Activated CD4-positive, alpha-beta T cell treated with anti-CD3 and anti-CD28 coated beads, Interleukin-2, Interleukin-6, amounts not matched to agents 100 ng/mL and 50 ng/mL, durations not matched to agents 16 hours and 8 hours (primary cell): Measurements from ENCODE around the gene ABCE1.
"Not testable (repeated sequence)": the region's sequence is repeated elsewhere in the genome, so short reads cannot be mapped to it uniquely, and the experiment has no call there.

Experiments used
- DNase-seq: peaks from one replicate; pipeline ENCODE4 v3.0.0-alpha.2; 2020

The ABCE1 gene

DNA sequence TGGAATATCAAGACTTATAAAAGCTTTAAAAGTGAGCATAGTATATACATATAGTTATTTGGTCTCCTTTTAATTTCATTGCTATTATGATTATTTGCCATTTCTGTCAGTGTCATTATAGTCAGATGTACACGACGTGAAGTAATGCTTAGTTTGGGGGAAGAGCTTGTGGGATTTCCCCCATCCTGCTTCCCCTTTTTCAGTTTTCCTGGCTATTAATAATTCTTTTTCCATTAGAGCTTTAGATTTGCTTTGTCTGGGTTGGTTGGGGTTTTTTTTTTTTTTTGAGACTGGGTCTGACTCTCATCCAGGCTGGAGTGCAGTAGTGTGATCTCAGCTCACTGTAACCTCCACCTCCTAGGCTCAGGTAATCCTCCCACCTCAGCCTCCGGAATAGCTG lies 5.4 kb downstream of the ABCE1 start:
- no peak for DNase-seq

DNA sequence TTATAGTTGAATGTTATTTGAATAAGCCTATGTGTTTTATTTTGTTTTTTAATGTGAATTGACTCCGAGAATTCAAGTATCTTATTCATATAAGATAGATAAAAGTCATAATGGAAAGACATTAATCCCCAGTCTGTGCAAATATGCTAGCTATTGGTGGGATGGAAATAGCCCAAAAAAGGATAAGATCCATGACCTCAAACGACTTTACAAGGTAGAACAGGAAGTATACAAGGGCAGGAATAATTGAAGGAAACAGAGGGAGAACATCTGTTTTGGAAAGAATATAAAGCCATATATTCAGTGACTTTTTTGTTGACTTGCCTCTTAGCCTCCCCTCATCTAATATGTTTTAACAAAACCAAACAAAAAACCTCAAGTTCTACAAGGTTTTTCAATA lies 9.0 kb downstream of the ABCE1 start:
- DNase-seq, result no peak

DNA sequence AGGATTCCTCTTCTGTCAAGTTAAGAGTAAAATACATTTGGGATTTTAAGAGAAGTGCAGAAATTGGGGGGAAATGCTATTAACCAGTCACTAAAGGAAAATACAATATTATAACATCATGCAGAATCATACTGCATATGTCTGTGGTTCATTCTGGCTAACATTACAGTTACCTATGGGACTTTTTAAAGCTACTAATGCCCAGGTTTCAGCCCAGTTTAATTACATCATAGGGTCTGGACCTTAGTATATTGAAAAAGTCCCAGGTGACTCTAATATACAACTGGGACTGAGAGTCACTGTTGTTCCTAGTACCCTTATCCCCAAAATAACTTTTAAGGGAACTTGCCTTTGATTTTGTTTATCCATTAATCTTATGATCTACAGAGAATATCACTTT lies 10.0 kb downstream of the ABCE1 start:
- DNase-seq, result no peak

DNA sequence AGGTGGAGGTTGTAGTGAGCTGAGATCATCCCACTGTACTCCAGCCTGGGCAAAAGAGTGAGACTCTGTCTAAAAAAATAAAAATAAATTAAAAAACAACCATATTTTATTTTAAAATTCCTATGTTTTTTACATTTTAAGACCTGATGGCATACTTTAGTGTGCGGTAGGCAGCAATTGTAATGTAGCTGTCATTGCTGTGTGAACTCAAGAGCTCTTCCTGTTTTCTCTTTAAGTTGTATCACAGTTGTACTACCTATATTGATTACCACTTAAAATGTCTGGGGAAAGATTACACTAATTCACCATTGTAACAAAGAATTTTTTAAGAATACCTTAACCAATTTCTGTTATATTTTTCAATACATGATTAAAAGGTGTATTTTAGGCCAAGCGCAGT lies 27.3 kb downstream of the ABCE1 start:
- DNase-seq, result no peak

DNA sequence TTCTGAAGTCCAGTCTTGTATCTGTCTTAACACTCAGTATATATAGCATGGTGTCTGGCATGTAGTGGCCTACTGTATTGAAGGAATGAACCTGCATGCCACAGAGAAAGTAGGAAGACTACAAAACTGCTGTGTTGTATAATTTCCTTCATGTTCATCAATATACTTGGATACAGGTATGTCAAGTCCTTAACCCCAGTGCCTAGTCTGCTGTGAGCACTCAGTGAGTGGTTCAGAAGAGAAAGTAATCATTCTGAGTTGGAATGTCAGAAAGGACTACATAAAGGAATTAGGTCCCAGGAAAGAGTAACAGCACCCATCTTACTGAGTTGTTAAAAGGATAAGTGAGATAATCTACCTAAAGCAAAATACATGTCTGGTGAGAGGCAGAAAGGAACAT lies 32.0 kb downstream of the ABCE1 start:
- no peak for DNase-seq

DNA sequence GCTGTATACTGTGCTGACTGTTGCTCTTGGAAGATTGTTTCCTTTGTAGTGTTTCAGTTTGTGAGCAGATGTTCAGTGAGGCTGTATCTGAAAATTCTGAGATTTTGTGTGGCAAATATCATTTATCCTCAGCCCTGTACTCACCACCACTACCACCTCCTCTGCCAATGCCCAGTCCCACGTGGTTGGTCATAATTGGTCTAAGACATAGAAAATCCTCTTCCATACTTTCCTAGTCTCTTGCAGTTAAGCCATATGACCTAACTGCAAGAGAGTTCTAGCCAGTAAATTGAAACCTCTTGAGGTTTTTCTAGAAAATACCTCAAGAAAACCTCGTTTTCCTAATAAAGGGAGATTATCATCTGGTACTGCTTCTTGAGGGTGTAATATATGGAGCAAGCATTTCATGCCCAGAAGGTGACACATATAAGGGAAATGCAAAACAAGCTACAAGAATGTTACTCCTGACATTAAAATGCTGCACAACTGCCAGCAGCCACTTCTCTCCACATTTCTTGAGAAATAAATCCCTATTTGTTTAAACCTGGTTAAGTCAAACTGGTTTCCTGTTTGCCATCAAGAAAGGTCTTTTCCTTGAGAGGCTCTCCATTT lies 32.8 kb downstream of the ABCE1 start:
- peak; percentile 36 for DNase-seq

DNA sequence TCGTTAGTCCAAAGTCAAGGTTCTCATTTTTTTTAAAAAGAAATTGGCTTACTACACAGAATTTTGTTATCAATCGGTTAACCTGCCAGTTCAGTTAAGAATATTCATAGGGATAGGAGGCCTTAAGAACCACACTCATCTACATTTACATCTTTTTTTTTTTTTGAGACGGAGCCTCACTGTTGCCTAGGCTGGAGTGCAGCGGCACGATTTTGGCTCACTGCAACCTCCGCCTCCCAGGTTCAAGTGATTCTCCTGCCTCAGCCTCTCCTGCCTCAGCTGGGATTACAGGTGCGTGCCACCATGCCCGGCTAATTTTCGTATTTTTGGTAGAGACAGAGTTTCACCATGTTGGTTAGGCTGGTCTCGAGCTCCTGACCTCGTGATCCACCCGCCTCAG lies 33.7 kb downstream of the ABCE1 start:
- DNase-seq, result no peak

DNA sequence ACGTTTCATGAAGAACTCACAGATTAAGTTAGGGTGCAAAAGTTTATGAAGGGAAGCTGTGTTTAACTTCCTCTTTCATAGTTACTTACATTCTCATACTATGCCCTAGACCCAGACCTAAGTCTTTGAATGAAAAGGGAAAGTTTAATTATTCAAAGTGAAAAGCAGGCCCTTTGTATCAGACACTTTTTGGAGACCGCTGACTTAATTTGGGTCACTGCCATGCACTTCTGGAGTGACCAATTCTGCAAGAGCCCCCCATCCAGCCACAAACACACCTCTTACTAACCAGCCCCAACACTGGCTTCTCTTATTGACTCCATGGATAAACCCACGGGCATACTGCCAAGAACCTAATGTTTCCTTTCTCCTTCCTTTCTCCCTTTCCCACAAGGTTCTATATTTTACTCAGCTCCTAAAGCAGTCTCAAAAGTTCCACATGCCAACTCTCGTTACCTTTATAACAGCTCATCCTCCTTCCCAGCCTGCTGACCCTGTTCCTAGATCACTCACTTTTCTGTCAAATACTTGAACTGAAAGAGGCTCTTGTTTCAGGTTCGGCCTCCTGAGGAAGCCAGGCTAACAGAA lies 34.5 kb downstream of the ABCE1 start:
- peak; percentile 48 for DNase-seq

DNA sequence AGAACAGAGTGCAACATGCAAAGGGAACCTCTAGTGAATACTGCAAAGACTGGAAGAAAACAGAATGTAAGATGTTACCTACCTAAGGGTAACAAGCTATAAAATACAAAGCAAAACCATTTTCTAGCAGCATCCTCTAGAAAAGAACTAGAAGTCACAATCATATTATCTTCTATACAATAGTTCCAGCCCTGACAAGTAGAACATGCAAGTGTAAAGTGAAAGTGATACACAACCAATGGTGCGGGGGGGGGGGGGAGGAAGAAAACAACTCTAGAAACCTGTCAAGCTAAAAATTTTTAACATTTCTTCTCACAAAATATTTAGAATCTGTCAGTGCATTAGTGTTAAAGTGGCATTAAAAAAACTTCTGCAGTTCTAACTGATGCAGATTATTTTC lies 38.1 kb downstream of the ABCE1 start:
- DNase-seq, result not testable (repeated sequence)

DNA sequence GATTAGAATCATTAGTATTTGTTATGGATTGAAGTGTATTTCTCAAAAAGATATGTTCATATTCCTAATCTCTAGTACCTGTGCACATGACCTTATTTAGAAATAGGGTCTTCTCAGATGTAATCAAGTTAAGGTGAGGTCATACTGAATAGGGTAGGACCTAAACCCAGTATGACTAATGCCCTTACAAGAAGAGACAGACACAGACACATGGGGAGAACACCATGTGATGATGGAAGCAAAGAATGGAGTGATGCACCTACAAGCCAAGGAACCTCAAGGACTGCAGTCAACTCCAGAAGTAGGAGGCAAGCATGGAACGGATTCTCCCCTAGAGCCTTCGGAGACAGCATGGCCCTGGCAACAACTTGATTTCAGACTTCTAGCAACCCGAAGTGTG lies 50.9 kb downstream of the ABCE1 start:
- DNase-seq, result no peak

DNA sequence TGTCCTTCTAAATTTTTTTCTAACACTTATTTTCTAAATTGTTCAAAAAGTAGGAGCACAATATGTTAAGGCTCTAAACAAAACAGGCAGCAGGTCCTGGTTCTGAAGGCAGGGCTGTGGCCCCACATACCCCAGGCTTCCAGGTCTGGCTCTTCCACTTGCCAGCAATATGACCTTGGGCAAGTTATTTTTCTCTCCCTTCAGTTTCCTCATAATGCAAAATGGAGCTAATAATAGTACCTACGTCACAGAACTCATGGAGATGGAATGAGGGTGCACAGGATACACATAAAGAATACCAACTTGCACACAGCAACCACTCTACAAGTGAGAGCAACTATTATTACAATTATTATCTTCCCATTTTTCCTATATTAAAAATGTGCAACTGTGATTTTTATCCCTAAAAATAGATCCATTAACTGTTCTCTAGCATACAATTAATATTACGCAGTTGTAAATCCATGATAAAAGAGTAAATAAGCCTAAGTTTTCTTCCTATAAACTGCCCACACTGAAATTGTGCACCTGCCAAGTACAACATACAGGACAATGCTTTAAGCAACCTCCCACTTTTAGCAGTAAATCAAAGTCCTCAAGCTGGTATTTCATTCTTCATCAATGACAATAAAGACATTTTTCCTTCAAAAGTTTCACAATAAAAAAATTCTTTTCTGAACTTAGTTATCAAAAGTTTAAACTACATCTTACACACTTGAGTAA lies 55.2 kb downstream of the ABCE1 start:
- no peak for DNase-seq

DNA sequence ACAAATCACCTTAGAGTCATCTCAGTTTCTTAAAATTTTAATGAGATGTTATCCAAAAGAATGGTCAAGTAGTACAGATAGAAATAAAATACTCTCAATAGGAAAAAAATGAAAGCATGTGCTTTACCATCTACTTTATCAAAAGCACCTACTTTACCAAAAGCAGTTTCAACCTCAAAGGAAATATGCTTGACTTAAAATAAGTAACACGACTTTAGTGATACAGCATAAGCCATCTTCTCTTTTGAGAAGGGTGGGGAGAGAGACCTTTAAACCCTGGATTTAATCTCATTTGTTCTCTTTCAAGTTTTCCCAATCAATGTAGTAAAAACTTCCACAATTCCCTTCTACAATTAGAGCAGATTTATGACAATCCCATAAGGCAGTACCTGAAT lies 55.8 kb downstream of the ABCE1 start:
- DNase-seq, result no peak

DNA sequence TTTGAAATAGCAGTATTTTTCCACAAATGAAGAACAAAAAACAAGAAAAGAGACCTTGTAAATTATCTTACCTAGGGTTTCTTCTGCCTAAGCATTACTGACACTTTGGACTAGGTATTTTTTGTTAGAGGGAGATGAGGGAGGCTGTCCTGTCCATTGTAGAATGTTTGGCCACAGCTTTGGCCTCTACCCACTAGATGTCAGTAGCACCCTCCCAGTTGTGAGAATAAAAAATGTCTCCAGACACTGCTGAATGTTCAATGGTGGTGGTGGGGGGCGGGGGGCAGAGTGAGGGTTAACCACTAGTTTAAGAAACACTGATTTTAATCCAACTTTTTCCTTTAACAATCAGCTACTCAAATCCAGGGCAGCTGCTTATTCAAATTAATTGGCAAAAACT lies 56.5 kb downstream of the ABCE1 start:
- DNase-seq, result no peak

DNA sequence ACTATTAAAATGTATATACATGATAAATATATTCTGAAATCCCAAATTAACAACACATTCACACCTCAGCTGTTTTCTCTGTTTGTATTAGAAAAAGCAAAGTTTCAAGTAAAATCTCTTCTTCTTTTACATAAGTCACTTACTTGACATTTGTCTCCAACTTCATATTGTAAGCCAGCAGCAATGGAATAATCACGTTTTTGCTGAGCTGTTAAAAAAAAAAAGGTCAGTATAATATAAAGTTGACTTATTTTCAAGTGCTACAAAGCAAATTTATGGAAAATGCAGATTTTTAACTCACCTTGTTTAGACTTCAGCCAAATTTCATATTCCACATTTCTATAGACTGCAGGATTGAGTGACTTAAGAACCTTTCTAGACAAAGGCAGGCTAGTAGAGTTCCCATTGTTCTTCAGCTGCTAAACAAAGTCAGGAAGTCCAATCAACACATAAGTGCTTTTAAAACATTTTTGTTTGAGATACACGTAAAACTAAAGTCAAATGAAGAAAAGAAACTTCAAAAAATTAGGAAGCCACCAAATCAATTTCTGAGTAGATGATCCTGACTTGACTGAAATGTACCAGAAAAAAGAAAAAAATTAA lies 57.3 kb downstream of the ABCE1 start:
- no peak for DNase-seq

DNA sequence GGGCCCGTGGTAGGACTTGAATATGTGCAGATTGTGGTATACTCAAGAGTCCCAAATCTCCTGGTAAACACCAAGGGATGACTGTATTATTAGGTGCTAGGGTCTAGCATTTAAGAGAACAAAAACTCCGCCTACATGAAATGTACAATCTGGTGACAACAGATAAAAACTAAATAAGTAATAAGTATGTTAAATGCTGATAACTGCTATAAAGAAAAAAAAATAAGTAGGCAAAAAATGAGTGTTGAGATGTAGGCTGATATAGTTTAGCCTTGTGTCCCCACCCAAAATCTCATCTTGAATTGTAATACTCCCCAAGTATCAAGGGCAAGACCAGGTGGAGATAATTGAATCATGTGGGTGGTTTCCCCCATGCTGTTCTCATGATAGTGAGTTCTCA lies 58.9 kb downstream of the ABCE1 start:
- DNase-seq, result no peak

DNA sequence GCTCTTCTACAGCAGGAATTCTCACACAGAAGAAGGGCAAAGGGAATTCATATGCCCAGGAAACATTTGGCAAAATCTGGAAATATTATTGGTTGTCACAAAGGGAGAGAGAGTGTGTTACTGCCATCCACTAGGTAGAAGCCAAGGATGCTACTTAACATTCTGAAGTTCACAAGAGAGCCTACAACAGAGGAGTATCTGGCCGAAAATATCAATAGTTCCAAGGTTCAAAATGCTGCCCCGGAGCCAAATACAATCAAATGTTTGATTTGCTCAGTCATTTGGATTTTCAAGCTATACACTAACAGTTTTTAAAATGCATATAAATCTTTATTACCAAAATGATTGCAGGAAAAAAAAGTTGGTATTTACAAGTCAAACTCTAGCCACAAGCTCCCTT lies 63.4 kb downstream of the ABCE1 start:
- DNase-seq, result no peak

DNA sequence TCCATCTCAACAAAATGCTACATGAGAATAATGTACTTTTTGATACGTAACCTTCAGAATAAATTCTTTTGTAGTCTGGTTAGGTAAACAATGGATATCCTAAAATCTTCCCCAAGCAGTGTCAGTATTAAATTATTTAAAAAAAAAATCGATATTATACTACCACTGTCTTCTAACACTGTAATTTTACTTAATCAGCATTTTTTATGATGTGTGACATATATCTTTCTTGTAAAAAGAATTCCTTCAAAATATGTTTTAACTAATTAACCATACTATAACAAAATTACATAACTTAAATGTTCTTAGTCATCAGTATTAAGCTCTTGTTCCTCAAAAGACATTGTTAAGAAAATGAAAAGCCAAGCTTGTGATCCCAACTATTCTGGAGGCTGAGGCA lies 69.8 kb downstream of the ABCE1 start:
- no peak for DNase-seq

DNA sequence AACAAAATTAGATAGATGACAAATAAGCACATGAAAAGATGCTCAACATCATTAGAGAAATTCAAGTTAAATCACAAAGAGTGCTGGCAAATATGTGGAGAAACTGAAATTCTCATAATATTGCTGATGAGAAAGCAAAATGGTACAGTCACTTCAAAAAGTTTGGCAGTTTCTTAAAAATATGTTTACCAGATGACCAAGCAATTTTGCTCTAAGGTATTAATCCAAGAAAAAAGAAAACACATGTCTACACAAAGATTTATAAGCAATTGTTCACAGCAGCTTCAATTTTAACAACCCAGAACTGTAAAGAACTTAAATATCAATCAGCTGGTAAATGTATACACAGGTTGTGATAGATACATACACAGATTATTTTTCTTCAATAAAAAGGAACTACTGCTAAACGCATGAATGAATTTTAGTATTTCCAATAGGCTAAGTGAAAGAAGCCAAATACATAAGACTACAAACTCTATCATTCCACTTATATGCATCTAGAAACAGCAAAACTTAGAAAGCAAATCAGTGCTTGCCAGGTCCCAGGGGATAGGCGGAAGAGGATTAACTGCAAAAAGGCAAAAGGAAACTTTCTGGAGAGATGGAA lies 70.6 kb downstream of the ABCE1 start:
- no peak for DNase-seq

DNA sequence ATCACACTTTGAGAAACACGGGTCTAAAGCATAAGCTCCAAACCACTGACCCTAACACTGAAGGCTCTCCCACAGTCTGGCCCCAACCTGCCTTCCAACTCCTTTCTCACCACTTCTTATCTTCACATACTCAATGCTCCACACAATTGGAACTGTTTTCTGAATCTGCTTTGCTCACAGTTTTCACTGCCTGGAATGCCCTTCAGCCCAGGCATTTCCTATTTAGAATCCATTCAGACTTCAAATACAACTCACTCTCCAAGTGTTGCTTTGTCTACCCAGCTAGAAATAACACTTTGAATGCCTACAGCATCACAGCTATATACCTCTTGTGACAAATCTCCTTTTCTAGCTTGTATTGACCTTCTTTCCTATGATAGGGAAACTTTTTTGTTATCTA lies 72.1 kb downstream of the ABCE1 start:
- DNase-seq, result no peak

DNA sequence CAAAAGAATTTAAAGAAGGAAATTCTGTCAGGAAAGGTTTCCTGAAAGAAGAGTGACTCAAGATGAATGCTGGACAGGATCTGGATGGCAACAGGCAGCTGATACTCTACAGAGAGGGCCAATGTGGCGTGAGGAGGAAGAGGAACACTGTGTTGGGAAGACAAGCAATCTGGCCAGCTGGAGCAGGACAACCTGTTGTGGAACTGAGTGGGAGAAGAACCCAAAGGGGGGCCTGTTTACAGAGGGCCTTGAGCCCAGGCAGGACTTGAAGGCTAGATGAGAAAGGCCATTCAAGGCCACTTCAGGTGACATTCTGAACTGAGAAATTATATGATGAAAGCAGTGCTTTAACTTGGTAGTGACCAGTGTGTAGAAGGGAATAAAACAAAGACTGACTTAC lies 73.8 kb downstream of the ABCE1 start:
- no peak for DNase-seq

DNA sequence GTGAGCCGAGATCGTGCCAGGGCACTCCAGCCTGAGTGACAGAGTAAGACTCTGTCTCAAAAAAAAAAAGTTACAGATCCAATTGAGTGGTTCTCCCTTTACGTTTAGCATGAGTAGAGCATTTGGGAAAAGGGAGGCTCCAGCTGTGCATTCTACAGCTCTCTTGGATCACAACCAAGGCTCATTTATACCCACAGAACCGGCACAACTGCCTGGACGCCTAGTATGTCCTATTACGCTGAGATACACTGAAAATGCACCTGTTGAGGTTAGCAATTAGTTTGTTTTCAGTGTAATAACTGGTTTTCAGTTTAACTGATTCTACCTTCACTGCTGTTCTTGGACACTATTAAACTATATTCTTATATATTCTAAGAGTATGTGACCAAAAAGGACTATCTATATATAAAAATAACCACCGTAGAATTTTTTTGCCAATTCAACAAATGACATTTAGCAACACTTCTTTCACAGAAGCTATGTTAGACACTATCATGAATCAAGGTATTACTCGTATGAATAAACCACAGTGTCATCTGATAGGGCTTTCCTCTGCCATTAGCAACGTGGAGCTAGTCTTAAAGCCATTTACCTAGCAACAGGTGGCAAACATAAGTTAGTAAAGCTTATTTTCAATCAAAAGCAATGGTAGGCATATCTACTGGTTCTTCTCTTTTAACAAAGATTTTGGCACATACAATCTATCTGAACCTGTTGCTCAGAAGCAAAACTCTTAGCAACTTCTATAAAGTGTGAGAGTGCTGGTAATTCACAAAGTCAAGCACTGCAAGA lies 78.7 kb downstream of the ABCE1 start:
- peak; percentile 47 for DNase-seq

DNA sequence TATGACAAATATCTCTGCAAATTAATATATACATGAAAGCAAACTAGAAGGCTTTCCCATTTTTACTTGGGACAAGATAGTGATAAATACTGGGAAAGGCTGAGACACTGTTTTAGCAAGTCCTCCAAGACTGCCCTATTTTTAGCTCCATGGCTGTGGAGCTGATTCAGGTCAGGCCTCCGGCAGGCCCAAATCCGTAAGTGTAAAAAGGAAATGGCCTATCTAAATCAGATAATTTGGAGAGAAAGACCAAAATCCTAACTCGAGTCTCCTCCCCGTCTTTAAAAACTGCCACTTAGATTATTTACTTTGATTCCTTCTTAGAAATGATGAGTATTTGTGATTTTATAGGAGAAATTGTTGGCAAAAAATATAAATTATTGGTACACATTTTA lies 79.4 kb downstream of the ABCE1 start:
- peak; percentile 25 for DNase-seq

DNA sequence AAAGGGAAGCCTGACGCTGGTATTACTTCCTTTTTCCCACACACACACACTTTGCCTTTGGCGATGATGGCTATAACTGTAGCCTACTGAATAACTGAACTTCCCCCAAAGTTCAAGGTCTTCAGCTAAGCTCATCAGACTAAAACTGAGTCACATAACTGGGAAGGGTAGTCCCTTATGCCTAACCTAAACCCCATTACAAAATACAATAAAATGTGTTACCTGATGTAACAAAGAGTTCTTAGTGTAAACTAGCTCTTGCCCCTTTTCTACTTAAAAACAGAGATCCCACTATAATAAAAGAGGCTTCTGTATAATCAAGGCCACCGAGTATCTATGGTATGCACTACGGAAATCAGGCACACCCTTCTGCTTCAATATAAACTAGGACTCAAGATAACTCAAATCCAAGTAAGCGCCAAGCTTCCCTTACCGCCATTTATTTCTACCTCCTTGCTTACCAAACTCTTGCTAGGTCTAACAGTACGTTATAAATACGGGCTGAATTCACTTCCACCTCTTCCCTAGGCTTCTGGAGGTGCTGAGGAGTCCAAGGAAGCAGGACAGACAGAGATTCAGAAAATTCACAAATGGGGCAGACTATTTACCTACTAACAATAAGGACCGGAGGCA lies 79.9 kb downstream of the ABCE1 start:
- peak; percentile 22 for DNase-seq
